ENCODE results near the gene TEN1. TPM values are rescaled to one million over a fixed set of nuclear protein-coding genes. Genes with fewer than 3 reads are reported as not detected.

The TEN1 gene
- total RNA-seq (10 to 100 TPM in 5 of 7 donors, 1 to 10 TPM in 2; 6.0 to 20.8 (median 13.4) TPM), polyA plus RNA-seq (10 to 100 TPM; 25.7 to 38.7 (median 34.8) TPM)
- long read RNA-seq, donor 1, transcript TEN1-201 (4 exons, 994 nt), result major isoform, 21 of 21 reads
- long read RNA-seq, donor 1, partial matches to known transcripts, result 0 of 21 reads
- long read RNA-seq, donor 1, other reads (novel, unspliced or antisense), result 0 of 21 reads
- long read RNA-seq, donor 2, transcript TEN1-201 (4 exons, 994 nt), result major isoform, 13 of 14 reads
- long read RNA-seq, donor 2, partial matches to known transcripts, result 0 of 14 reads
- long read RNA-seq, donor 2, other reads (novel, unspliced or antisense), result 0 of 14 reads

GRCh38 chr17:75978938-75979704 is at the start of gene TEN1, which contains the start of gene ACOX1:
TEN1 (plus strand) TSS chr17:75979240; CDS start chr17:75986193, 6,953 bp downstream.
ACOX1 (minus strand) TSS chr17:75979166; CDS start chr17:75979073, 93 bp downstream.
- H3K9me3 ChIP-seq, result no peaks in the 10 kb centered on the region
- intact Hi-C loops (cut with DNase I; ENCODE audit: low total_unique reads), result no loop called here

GRCh38 chr17:75931062-75931461 is 48.0 kb upstream of the TEN1 start:
- Histone ChIP-seq H3K36me3 (peaks cover 0 to 9% (median 0%) of the 10 kb centered on the region in 6 donors), H3K4me3 (no peak overlapping the region), H3K27me3 (replicated peaks in 1 of 7) (no peaks in the 10 kb centered on the region), H3K9me3 (no peaks in the 10 kb centered on the region), H3K27ac (no peak overlapping the region), H3K4me1 (no peaks in the 10 kb centered on the region)
- WGBS, 5 donors, result 94 to 97% (median 96%) methylated on average over 4 of the region's 4 CpGs
- TF ChIP-seq POLR2AphosphoS5 (IDR thresholded peaks at IDR 0.05) (no peak), POLR2A (IDR thresholded peaks at IDR 0.05) (no peak), CTCF (IDR thresholded peaks at IDR 0.05 in 8 of 11, conservative IDR thresholded peaks at IDR 0.05 in 3 of 11) (no peak)
- intact Hi-C loops (cut with DNase I; ENCODE audit: low total_unique reads), result no loop called here
- no peak for DNase-seq

More at GRCh38 chr17:75978938-75979704, at the start of gene TEN1, which contains the start of gene ACOX1:
- DNase-seq, result peak; percentile 99
- H3K4me1 ChIP-seq, result peaks cover 24 to 87% (median 50%) of the 10 kb centered on the region in 6 donors
- peak within 1 kb of the TSS; percentile 92 to 99 (median 98) for H3K27ac ChIP-seq
- H3K27me3 ChIP-seq (replicated peaks in 1 of 7), result no peaks in the 10 kb centered on the region
- peak within 1 kb of the TSS; percentile 67 to 92 (median 76) for H3K4me3 ChIP-seq
- 0 to 1% (median 0%) methylated on average over 23 to 72 of the region's 72 CpGs for WGBS, 5 donors
- peak; percentile 2 to 88 (median 53) for TF ChIP-seq POLR2A (IDR thresholded peaks at IDR 0.05)
- TF ChIP-seq CTCF (IDR thresholded peaks at IDR 0.05 in 8 of 11, conservative IDR thresholded peaks at IDR 0.05 in 3 of 11), result peak in 9 of 11 experiments; percentile 29 to 70 (median 55)
- TF ChIP-seq POLR2AphosphoS5 (IDR thresholded peaks at IDR 0.05), result peak; percentile 93 to 98 (median 94)
- peaks cover 0 to 20% (median 0%) of the 10 kb centered on the region in 6 donors for H3K36me3 ChIP-seq

- TF ChIP-seq CTCF (IDR thresholded peaks at IDR 0.05 in 8 of 11, conservative IDR thresholded peaks at IDR 0.05 in 3 of 11) (no peak), POLR2A (IDR thresholded peaks at IDR 0.05) (no peak), POLR2AphosphoS5 (IDR thresholded peaks at IDR 0.05) (no peak)
Measured at GRCh38 chr17:75932852-75933251, 46.2 kb upstream of the TEN1 start.

More at GRCh38 chr17:75932852-75933251, 46.2 kb upstream of the TEN1 start:
- intact Hi-C loops (cut with DNase I; ENCODE audit: low total_unique reads), result no loop called here
- no peaks in the 10 kb centered on the region for H3K9me3 ChIP-seq
- no peak overlapping the region for H3K27ac ChIP-seq
- H3K27me3 ChIP-seq (replicated peaks in 1 of 7), result no peaks in the 10 kb centered on the region
- no peaks in the 10 kb centered on the region for H3K4me1 ChIP-seq
- no peak for DNase-seq
- WGBS, 5 donors, result 83 to 96% (median 94%) methylated on average over 5 of the region's 5 CpGs
- no peak overlapping the region for H3K4me3 ChIP-seq
- H3K36me3 ChIP-seq, result no peaks in the 10 kb centered on the region
